ENCODE measurements around the gene ZNF821. TPM values are rescaled to one million over a fixed set of nuclear protein-coding genes. Genes with fewer than 3 reads are reported as not detected.
"Not testable (repeated sequence)": the region's sequence is repeated elsewhere in the genome, so short reads cannot be mapped to it uniquely, and the experiment has no call there.

ZNF821 gene
- 10 to 100 TPM in 6 of 12 donors, 1 to 10 TPM in 4, not detected in 2; 8.9 to 14.2 (median 10.3) TPM for polyA plus RNA-seq (ENCODE audit: insufficient read length in 12 of 12)
- long read RNA-seq, donor 1, partial matches to known transcripts = 0 of 2 reads
- long read RNA-seq, donor 1, other reads (novel, unspliced or antisense) = 0 of 2 reads
- long read RNA-seq, donor 2, partial matches to known transcripts = 0 of 2 reads
- long read RNA-seq, donor 2, other reads (novel, unspliced or antisense) = 0 of 2 reads
- long read RNA-seq, donor 3 = 0 reads
- long read RNA-seq, donor 4 = 0 reads
- long read RNA-seq, donor 5, partial matches to known transcripts = 8 of 10 reads
- long read RNA-seq, donor 5, other reads (novel, unspliced or antisense) = 0 of 10 reads
- long read RNA-seq, donor 6, partial matches to known transcripts = 0 of 11 reads
- long read RNA-seq, donor 6, other reads (novel, unspliced or antisense) = 11 of 11 reads
- long read RNA-seq, donor 7, partial matches to known transcripts = 0 of 1 reads
- long read RNA-seq, donor 7, other reads (novel, unspliced or antisense) = 0 of 1 reads
- long read RNA-seq, donor 8, partial matches to known transcripts = 0 of 1 reads
- long read RNA-seq, donor 8, other reads (novel, unspliced or antisense) = 0 of 1 reads
- long read RNA-seq, donor 9 = 0 reads
- long read RNA-seq, donor 10 = 0 reads
- long read RNA-seq, donor 11, partial matches to known transcripts = 0 of 1 reads
- long read RNA-seq, donor 11, other reads (novel, unspliced or antisense) = 0 of 1 reads

DNA sequence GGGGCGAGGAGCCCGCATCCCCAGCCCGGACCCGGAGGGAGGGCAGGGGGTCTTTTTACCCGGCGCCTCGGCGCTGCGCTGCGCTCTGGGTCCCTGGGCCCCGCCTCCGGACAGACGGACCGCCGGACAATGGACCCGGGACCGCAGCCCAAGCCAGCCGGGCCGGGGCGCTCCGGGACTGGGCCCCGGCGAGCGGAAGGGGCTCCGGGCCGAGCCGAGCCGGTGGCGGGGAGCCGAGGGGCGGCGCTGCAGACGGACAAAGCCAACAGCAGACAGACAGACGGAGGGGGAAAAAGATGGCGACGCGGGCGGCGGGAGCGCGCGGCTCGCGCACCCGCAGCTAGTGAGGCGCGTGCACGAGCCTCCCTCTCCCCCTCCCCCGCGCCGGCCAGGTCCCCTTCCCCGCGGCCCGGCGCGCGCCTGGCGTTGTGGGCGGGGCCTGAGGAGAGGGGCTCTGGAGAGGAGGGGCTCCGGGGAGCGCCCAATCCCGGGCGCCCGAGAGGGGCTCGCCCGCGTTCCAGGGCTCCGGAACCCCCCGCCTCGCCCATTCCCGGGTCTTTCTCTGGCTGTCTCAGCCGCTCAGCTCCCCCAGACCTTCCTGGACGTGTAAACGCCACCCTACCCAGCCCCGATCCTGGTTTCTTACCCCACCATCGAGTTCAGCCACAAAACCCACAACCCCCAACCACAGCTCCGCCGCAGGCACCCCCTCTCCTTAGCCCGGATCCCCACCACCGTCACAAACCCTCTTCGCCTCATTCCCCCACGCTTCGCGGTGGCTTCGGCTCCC lies at the start of gene ZNF821:
Gene ZNF821, minus strand, starts transcription at position 334 of the 790 bp plus-strand sequence. CDS start 4,236 bp downstream, outside the sequence.
- DNase-seq = peak; percentile 78

DNA sequence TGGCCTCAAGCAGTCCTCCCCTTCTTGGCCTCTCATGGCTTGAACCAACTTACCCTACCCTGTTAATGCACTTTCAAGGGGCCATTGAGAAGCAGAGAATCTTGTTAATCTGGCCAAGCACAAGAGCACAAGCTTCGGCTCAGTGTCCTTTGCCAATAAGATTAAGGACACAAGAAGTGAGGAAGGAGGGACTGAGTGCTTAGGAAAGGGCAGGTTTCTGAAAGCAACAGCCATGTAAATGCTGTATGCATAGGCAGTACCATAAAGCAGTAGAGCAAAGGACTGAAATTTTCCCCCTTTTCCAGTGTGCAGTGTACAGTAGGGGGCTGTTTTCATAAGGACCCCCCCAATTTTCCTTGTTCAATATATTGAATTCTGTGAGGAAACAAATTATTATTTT lies 49.0 kb upstream of the ZNF821 start:
- no peak for DNase-seq

DNA sequence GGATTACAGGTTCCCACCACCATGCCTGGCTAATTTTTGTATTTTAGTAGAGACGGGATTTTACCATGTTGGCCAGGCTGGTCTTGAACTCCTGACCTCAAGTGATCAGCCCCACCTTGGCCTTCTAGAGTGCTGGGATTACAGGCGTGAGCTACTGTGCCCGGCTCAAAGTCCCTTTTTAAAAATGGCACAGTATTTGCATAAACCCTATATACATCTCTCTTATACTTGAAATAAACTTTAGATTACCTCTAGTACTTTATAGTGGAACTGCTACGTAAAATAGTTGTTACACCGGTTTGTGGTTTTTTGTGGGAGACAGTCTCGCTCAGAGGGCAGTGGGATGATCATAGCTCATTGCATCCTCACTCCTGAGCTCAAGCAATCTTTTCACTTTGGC lies 47.6 kb upstream of the ZNF821 start:
- DNase-seq = no peak

GRCh38 chr16:71931001-71931400 lies 47.0 kb upstream of the ZNF821 start:
- no peak for DNase-seq

DNA sequence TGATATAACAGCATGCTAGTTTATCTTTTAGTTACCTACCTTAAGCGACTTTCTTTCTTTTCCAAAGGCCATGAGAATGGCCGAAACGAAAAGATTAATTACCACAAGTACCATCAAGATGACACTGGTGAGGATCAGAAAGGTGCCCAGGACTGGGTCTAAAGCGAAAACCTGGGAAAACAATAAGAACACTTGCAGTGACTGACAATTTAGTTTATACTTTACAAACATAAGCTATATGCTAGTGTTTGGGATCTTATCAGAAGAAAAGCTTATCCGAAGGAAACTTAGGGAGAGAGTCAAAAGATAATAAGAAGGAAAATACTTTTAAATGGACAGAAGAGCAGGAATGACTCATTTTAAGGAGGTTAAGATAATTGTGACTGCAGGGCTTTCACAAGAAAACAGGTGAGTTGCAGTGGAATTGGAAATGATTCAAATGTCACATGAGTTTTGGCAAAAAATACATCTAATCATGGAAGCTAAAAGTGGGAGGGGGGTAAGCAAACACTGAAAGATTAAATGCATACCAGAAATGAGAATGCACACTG lies 46.1 kb upstream of the ZNF821 start:
- no peak for DNase-seq

DNA sequence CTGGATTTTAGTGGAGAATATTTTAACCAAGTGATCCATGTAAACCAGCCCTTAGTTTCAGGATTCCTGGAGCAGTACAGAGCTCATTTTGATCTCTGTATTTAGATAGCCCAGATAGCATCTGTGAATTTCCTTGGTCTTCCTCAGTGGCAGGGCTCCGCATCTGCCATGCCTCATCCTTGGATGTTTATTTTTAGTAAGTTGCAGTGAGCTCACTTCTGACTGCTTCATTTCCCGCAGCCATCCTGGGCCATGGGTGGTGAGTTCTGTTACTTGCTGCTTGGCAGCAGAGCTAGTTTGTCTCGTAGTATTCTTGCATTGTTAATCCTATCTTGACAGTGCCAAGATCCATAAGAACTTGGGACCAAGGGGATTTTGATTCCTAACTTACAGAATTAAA lies 45.1 kb upstream of the ZNF821 start:
- DNase-seq = peak; percentile 7

DNA sequence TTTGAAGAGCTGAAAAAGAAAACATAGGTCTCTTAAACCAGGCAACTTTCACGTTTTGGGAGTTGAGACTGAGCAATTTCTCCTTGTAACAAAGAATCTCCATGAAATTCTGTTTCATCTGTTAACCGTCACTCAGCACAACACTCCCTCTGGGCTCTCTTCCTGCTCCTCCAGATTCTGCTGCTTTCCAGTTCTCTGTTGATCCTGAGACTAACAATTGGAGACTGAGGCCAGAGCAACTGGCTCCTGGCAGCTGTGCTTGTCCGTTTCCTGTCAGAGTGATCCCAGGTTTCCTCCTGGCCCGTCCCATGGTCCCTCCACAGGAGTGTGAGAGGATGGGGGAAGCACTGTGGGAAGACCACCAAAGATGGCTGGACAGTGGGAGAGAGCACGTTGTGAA lies 43.8 kb upstream of the ZNF821 start:
- DNase-seq = no peak

DNA sequence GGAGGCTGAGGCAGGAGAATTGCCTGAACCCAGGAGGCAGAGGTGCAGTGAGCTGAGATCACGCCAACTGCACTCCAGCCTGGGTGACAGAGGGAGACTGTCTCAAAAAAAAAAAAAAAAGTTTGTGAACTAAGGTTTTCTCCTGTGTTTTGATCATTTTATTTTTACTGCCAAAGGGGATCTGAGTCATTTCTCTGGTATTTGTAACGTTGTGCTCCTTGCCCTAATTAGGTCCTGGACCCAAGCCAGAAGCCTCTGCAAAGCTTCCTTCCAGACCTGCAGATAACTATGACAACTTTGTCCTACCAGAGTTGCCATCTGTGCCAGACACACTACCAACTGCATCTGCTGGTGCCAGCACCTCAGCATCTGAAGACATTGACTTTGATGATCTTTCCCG lies 43.4 kb upstream of the ZNF821 start:
- peak; percentile 12 for DNase-seq

DNA sequence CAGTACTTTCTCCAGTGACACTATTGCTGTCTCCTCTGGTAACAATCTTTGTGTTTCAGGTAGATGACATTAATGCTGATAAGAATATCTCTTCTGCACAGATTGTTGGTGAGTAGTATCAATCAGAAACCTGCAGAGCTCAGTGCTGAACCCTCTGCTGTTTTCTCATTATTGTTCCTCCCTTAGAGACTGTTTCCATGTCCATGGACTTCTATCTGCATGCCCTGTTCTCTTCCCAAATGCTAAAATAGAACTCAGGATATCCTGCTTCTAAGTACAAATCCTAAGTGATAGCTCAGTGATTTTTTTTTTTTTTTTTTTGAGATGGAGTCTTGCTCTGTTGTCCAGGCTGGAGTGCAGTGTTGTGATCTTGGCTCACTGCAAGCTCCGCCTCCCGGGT lies 40.7 kb upstream of the ZNF821 start:
- DNase-seq = no peak

DNA sequence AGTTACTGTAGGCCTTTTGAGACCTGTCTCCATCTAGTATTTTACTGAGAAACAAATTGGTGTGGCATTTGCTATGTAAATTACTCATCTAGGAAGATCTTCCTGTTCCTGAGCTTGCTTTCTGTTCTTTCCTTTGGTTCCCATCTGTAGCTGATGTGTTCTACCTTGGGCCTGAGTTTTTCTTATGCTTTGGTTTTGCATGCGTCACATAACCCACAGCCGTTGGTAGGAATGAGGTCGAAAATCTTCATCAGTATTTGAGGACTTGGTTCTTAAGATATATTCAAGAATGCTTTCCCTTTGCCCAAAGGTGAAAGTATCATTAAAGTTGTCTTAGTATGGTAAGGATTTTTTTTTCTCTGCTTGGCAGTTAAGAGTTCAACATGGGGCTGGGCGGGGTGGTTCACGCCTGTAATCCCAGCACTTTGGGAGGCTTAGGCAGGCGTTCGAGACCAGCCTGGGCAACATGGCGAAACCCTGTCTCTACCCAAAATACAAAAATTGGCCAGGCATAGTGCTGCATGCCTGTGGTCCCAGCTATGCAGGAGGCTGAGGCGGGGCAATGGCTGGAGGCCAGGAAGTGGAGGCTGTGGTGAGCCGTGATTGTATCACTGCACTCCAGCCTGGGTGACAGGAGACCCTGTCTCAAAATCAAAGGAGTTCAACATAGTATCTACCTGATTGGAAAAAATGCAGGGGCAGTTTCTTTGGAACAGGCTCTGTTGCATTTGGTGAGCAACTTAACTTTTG lies 40.1 kb upstream of the ZNF821 start:
- DNase-seq = no peak

DNA sequence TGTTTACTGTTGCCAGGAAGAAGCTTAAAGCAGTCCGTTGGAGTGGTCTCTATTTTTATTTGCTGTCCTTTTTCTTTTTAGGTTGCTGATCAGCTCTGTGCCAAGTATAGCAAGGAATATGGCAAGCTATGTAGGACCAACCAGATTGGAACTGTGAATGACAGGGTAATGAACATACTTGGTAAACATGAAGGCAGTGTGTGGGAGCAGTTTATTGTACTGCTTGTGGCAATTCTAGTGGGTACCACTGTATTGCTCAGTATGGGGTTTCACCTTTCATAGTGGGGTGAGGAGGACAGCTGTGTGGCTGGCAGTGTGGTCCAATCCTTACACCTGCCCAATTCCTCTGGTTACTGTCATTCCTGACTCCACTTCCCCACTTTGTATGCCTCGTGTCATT lies 36.7 kb upstream of the ZNF821 start:
- DNase-seq = no peak

DNA sequence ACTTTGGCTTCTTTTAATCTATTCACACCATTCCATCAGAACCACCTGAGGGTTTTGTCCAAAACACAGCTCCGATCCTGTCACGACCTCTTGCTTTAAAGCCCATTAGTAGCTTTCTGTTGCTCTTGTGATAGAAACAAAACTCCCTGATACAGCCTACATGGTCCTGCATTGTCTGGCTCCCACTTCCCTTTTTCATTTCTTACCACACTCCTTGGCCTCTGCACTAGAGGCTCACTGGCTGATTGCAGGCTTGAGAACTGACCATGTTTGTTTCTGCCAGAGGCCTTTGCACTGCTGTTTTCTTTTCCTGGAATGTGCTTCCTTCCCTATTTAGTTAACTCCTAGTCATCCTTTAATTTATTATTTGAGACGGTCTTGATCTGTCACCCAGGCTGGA lies 35.1 kb upstream of the ZNF821 start:
- no peak for DNase-seq

GRCh38 chr16:71917900-71918299 lies 33.9 kb upstream of the ZNF821 start:
- DNase-seq = no peak

GRCh38 chr16:71916397-71916920 lies 32.5 kb upstream of the ZNF821 start:
- DNase-seq = no peak

DNA sequence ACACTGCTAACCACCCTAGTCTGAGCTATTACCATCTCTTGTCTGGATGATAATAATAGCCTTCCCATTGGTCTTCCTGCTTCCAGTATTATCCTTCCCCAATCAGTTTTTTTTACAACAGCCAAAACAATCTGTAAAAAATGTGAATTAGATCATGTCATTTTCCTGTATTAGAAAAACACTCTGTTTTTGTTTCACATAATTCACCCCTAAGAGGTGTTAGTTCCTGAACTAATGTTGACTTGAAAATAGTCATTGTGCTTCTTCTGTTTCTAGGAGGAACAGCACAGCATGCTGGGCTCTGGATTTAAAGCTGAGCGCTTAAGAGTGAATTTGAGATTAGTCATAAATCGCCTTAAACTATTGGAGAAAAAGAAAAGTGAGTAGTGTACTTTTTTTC lies 31.4 kb upstream of the ZNF821 start:
- DNase-seq = no peak

GRCh38 chr16:71914802-71915201 lies 30.8 kb upstream of the ZNF821 start:
- DNase-seq = no peak

GRCh38 chr16:71912534-71913275 lies 28.7 kb upstream of the ZNF821 start:
- no peak for DNase-seq

GRCh38 chr16:71911121-71911520 lies 27.1 kb upstream of the ZNF821 start:
- no peak for DNase-seq

DNA sequence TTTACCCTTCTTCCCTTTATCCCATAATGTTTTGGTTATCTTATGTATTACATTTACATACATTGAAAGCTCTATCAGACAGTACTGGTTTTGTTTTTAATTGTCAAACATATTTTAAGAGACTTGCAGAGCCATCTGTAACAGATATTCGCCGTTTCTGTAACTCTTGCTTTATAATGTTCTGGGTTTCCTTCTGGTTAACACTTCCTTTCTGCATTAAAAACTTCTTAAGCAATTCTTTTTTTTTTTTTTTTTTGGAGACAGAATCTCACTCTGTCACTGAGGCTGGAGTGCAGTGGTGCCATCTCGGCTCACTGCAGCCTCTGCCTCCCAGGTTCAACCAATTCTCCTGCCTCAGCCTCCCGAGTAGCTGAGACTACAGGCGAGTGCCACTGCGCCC lies 21.8 kb upstream of the ZNF821 start:
- not testable (repeated sequence) for DNase-seq

DNA sequence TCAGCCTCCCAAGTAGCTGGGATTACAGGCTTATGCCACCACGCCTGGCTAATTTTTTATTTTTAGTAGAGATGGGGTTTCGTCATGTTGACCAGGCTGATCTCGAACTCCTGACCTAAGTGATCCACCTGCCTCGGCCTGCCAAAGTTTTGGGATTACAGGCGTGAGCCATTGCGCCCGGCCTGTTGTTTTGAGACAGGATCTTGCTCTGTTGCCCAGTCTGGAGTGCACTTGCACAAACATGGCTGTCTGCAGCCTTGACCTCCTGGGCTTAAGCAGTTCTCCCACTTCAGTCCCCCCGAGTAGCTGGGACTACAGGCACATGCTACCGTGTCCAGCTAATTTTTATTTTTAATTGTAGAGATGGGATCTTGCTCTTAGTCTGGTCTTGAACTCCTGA lies 20.3 kb upstream of the ZNF821 start:
- no peak for DNase-seq

All from muscle of arm (tissue), 14 donors.